Neural crest cell (in vitro differentiated cells): ENCODE measurements around the gene CLEC16A. TPM values are rescaled to one million over a fixed set of nuclear protein-coding genes. Genes with fewer than 3 reads are reported as not detected.

Experiments
- DNase-seq: peaks from one replicate; pipeline ENCODE4 v3.0.0; 2021; ENCODE audit warnings: low read depth, mixed read lengths, low spot score
- H3K27ac Mint-ChIP-seq: one replicate; pipeline ENCODE4 v1.8.0; 2021; ENCODE audit warnings: mild to moderate bottlenecking, mixed read lengths; ENCODE audit not compliant: unreplicated experiment
- H3K27me3 Mint-ChIP-seq: 2 replicates; pipeline ENCODE4 v1.8.0; 2021; ENCODE audit warnings: low read depth, mild to moderate bottlenecking, mixed read lengths
- H3K36me3 Mint-ChIP-seq: 2 replicates; pipeline ENCODE4 v1.8.0; 2021; ENCODE audit warnings: low read depth, mild to moderate bottlenecking, mixed read lengths
- H3K4me1 Mint-ChIP-seq: 2 replicates; pipeline ENCODE4 v1.8.0; 2021; ENCODE audit warnings: mixed read lengths
- H3K4me3 Mint-ChIP-seq: one replicate; pipeline ENCODE4 v1.8.0; 2021; ENCODE audit warnings: mild to moderate bottlenecking, mixed read lengths
- H3K9me3 Mint-ChIP-seq: 2 replicates; pipeline ENCODE4 v1.8.0; 2021; ENCODE audit warnings: mixed read lengths
- CTCF ChIP-seq: fragments of 200-600 bp; sonication (generic); conservative IDR thresholded peaks from 2 replicates; pipeline ENCODE4 v1.5.0; 2021; ENCODE audit warnings: antibody characterized with exemption, mild to moderate bottlenecking
- total RNA-seq: library from RNA; stranded (reverse); gene quantifications from 2 replicates; pipeline ENCODE4 v1.2.1, GENCODE V29; 2021

Gene CLEC16A
- total RNA-seq, 1 donor from 2014 or later = 21.3 TPM

GRCh38 chr16:11067697-11068141 lies 123.4 kb downstream of the CLEC16A start:
- TF ChIP-seq CTCF = no peak
- Mint-ChIP-seq H3K9me3 (no peaks in the 10 kb centered on the region), H3K4me3 (no peak overlapping the region), H3K4me1 (peaks cover 15% of the 10 kb centered on the region), H3K27ac (no peak overlapping the region), H3K36me3 (no peaks in the 10 kb centered on the region), H3K27me3 (no peaks in the 10 kb centered on the region)
- no peak for DNase-seq

DNA sequence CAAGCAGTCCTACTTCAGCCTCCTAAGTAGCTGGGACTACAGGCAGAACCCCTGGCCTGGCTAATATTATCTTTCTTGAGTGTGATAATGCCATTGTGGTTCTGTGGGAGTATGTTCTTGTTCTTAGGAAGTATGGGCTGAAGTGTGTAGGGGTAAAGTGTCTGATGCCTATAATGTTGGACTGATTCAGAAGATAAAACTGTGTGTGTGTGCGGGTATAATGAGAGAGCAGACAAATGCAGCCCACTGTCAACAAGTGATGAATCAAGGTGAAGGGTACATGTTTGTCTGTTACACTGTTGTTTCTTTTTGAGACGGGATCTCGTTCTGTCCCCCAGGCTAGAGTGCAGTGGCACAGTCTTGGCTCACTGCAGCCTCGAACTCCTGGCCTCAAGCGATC lies 127.5 kb downstream of the CLEC16A start:
- H3K4me3 Mint-ChIP-seq = no peak overlapping the region
- H3K27me3 Mint-ChIP-seq = no peaks in the 10 kb centered on the region
- DNase-seq = no peak
- no peaks in the 10 kb centered on the region for H3K9me3 Mint-ChIP-seq
- no peaks in the 10 kb centered on the region for H3K4me1 Mint-ChIP-seq
- H3K27ac Mint-ChIP-seq = no peak overlapping the region
- H3K36me3 Mint-ChIP-seq = no peaks in the 10 kb centered on the region
- TF ChIP-seq CTCF = no peak

DNA sequence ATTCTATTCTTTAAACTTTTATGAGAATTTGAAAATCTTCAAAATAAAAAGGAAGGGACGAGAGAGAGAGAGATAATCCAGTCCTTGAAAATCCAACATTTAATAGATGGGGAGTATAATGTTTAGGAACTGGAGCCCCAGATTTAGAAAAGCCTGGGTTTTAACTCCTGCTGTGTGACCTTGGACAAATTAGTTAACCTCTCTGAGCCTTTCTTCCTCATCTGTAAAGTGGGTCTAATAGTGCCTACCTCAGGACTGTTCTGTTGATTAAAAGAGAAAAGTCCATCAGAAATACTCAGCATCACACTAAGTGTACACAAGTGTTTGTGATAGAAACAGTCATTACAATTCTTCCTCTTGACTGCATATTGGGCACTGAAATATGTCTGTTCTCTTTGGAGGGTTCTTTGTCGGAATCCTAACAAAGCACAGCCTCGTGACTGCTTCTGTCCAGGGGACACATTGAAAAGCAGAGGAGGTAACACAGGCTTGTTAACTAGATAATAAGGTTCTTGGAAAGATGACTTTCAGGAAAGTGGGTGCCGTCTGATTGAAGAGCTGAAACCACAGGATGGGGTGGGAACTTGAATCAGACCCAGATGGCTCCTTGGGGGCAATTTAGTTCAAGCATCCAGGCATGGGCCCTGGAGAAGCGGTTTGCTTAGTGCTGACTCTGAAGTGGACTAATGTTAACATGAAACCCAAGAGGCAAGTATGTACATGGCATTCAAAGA lies 128.2 kb downstream of the CLEC16A start:
- DNase-seq = no peak
- Mint-ChIP-seq H3K4me1 (no peaks in the 10 kb centered on the region), H3K27me3 (no peaks in the 10 kb centered on the region), H3K36me3 (no peaks in the 10 kb centered on the region), H3K4me3 (no peak overlapping the region), H3K27ac (no peak overlapping the region), H3K9me3 (no peaks in the 10 kb centered on the region)
- TF ChIP-seq CTCF = no peak

DNA sequence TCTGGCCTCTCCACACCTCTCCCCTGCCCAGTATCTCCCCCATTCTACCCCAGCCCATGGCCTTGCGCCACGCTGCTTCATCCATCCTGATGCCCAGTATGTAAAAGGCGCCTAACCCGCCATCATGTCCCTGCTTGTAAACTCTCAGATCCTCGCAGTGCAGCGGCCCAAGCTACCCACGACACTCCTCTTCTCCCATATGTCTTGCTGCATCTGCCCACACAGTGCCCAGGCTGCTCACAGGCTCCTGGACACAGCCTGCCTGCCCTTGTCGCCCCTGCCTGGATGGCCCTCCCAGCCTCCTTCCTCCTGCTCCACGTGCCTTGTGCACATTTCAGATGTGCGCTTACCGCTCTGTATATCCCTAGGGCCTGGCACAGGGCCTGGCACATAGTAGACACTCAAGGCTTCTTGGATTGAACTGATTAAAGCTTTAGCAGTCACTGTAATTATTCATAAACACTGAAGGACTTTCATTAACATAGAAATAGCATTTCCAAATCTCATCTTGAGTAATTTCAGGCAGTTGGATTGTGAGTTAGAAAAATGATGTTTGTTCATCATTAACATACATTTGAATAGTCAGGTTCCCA lies 129.1 kb downstream of the CLEC16A start:
- no peaks in the 10 kb centered on the region for H3K36me3 Mint-ChIP-seq
- peak overlapping the region; percentile 82 for H3K27ac Mint-ChIP-seq
- H3K4me3 Mint-ChIP-seq = no peak overlapping the region
- H3K9me3 Mint-ChIP-seq = no peaks in the 10 kb centered on the region
- no peaks in the 10 kb centered on the region for H3K27me3 Mint-ChIP-seq
- no peaks in the 10 kb centered on the region for H3K4me1 Mint-ChIP-seq
- no peak for TF ChIP-seq CTCF
- no peak for DNase-seq

GRCh38 chr16:11074131-11074530 lies 129.8 kb downstream of the CLEC16A start:
- TF ChIP-seq CTCF = no peak

More at GRCh38 chr16:11074131-11074530, 129.8 kb downstream of the CLEC16A start:
- no peak overlapping the region for H3K27ac Mint-ChIP-seq
- H3K36me3 Mint-ChIP-seq = no peaks in the 10 kb centered on the region
- no peaks in the 10 kb centered on the region for H3K27me3 Mint-ChIP-seq
- DNase-seq = no peak
- no peak overlapping the region for H3K4me3 Mint-ChIP-seq
- no peaks in the 10 kb centered on the region for H3K4me1 Mint-ChIP-seq
- no peaks in the 10 kb centered on the region for H3K9me3 Mint-ChIP-seq
